NCI-H2227 (cell line): Measurements from ENCODE around the gene PSMB2.
A peak's percentile ranks its signal among the peaks of the same experiment; 100 is the strongest.
"Not testable (repeated sequence)": the region's sequence is repeated elsewhere in the genome, so short reads cannot be mapped to it uniquely, and the experiment has no call there.

ENCODE experiments used
- DNase-seq: peaks from one replicate; lab custom pipeline; 2025; ENCODE audit not compliant: unreplicated experiment; lab: John Stamatoyannopoulos, UW

PSMB2 gene

GRCh38 chr1:35641233-35641866 lies at the start of gene PSMB2:
Gene PSMB2 (minus strand): TSS chr1:35641526. CDS start chr1:35641432, 94 bp downstream.
- DNase-seq: peak; percentile 98

GRCh38 chr1:35691080-35691479 lies 49.8 kb upstream of the PSMB2 start:
- peak; percentile 44 for DNase-seq

- not testable (repeated sequence) for DNase-seq
Measured at GRCh38 chr1:35690103-35690502, 48.8 kb upstream of the PSMB2 start.

- no peak for DNase-seq
Measured at GRCh38 chr1:35688161-35688560, 46.8 kb upstream of the PSMB2 start.

GRCh38 chr1:35683012-35683411 lies 41.7 kb upstream of the PSMB2 start:
- DNase-seq: no peak

- DNase-seq: no peak
Measured at GRCh38 chr1:35680271-35680670, 38.9 kb upstream of the PSMB2 start.

GRCh38 chr1:35675773-35676172 lies 34.4 kb upstream of the PSMB2 start:
- DNase-seq: no peak

- DNase-seq: no peak
Measured at GRCh38 chr1:35674111-35674510, 32.8 kb upstream of the PSMB2 start.

- no peak for DNase-seq
Measured at GRCh38 chr1:35672116-35672515, 30.8 kb upstream of the PSMB2 start.

GRCh38 chr1:35668506-35668905 lies 27.2 kb upstream of the PSMB2 start:
- no peak for DNase-seq

GRCh38 chr1:35666916-35667315 lies 25.6 kb upstream of the PSMB2 start:
- no peak for DNase-seq

GRCh38 chr1:35666216-35666615 lies 24.9 kb upstream of the PSMB2 start:
- DNase-seq: no peak

- no peak for DNase-seq
Measured at GRCh38 chr1:35663434-35663833, 22.1 kb upstream of the PSMB2 start.

GRCh38 chr1:35661474-35661795 lies 20.1 kb upstream of the PSMB2 start:
- DNase-seq: no peak

- no peak for DNase-seq
Measured at GRCh38 chr1:35660581-35661473, 19.5 kb upstream of the PSMB2 start.

GRCh38 chr1:35659589-35659988 lies 18.3 kb upstream of the PSMB2 start:
- DNase-seq: no peak

GRCh38 chr1:35657851-35658250 lies 16.5 kb upstream of the PSMB2 start:
- no peak for DNase-seq

GRCh38 chr1:35656863-35657232 lies 15.5 kb upstream of the PSMB2 start:
- DNase-seq: no peak

- no peak for DNase-seq
Measured at GRCh38 chr1:35656148-35656862, 15.0 kb upstream of the PSMB2 start.

- peak; percentile 30 for DNase-seq
Measured at GRCh38 chr1:35655196-35655595, 13.9 kb upstream of the PSMB2 start.

- no peak for DNase-seq
Measured at GRCh38 chr1:35650416-35650815, 9.1 kb upstream of the PSMB2 start.

GRCh38 chr1:35646043-35646442 lies 4.7 kb upstream of the PSMB2 start:
- no peak for DNase-seq
